Natural killer cell (primary cell): Measurements from ENCODE around the gene TNFRSF25. TPM values are rescaled to one million over a fixed set of nuclear protein-coding genes. Genes with fewer than 3 reads are reported as not detected.

Experiments used
- ATAC-seq, 3 donors: fragments of 150-1000 bp in 2 of 3; fragments of 200-7000 bp in 1 of 3; cut with Tn5 transposase; 1 replicate in 1 of 3; 2 replicates in 2 of 3; pipeline ENCODE4 v1.10.0; 2021; ENCODE audit warnings: mild to moderate bottlenecking in 2 of 3, moderate library complexity in 2 of 3
- DNase-seq, 2 donors: peaks; one replicate each; pipeline versions ENCODE4 v3.0.0 to v3.0.0-alpha.2; 2013 to 2021; ENCODE audit warnings: mixed read lengths in 1 of 2
- H3K27ac ChIP-seq: one replicate; pipeline ENCODE4 v1.5.1; 2013; ENCODE audit warnings: mild to moderate bottlenecking, low read length
- H3K27me3 ChIP-seq: one replicate; pipeline ENCODE4 v1.6.1; 2013; ENCODE audit warnings: low read length; ENCODE audit not compliant: control insufficient read depth, insufficient read depth
- H3K36me3 ChIP-seq: one replicate; pipeline ENCODE4 v1.6.1; 2013; ENCODE audit warnings: low read length; ENCODE audit not compliant: control insufficient read depth, insufficient read depth
- H3K4me1 ChIP-seq: one replicate; pipeline ENCODE4 v1.6.1; 2013; ENCODE audit warnings: low read length; ENCODE audit not compliant: control insufficient read depth, insufficient read depth
- H3K4me3 ChIP-seq: one replicate; pipeline ENCODE4 v1.5.1; 2013; ENCODE audit warnings: low read length
- H3K9me3 ChIP-seq: one replicate; pipeline ENCODE4 v1.6.1; 2013; ENCODE audit warnings: low read length; ENCODE audit not compliant: control insufficient read depth, insufficient read depth
- H3K27ac Mint-ChIP-seq, 2 donors: one replicate each; pipeline ENCODE4 v1.8.0; 2022; ENCODE audit warnings: mild to moderate bottlenecking in 2 of 2, mixed read lengths in 2 of 2, moderate library complexity in 1 of 2
- H3K27me3 Mint-ChIP-seq, 2 donors: one replicate each; pipeline ENCODE4 v1.8.0; 2022; ENCODE audit warnings: low read depth in 2 of 2, mixed read lengths in 2 of 2
- H3K36me3 Mint-ChIP-seq: one replicate; pipeline ENCODE4 v1.8.0; 2022; ENCODE audit warnings: mixed read lengths
- H3K4me1 Mint-ChIP-seq, 2 donors: one replicate each; pipeline ENCODE4 v1.8.0; 2022; ENCODE audit warnings: mixed read lengths in 2 of 2
- H3K4me3 Mint-ChIP-seq: one replicate; pipeline ENCODE4 v1.8.0; 2022; ENCODE audit warnings: mild to moderate bottlenecking, moderate library complexity, mixed read lengths
- H3K9me3 Mint-ChIP-seq, 2 donors: one replicate each; pipeline ENCODE4 v1.8.0; 2022; ENCODE audit warnings: mixed read lengths in 2 of 2
- CTCF ChIP-seq: fragments of 200-600 bp; IDR thresholded peaks from one replicate; pipeline ENCODE4 v1.8.0; 2022; ENCODE audit warnings: antibody characterized with exemption
- WGBS: methylation state at CpG from one replicate; pipeline ENCODE4 v1.1.7; 2013; ENCODE audit warnings: missing lambda C conversion rate; ENCODE audit not compliant: insufficient coverage; 5-methylcytosine and 5-hydroxymethylcytosine counted together
- intact Hi-C: fragments of 100-400 bp; cut with micrococcal nuclease; formaldehyde crosslinking; loops from one replicate; pipeline ENCODE4 v1.14.2; 2022
- total RNA-seq, 4 donors: library from RNA; stranded (reverse); fragments of 120-200 nt in 1 of 4; gene quantifications; one replicate each; pipeline versions ENCODE4 v1.2.3 to v1.2.4, GENCODE V29; 2013 to 2022

Gene TNFRSF25
- total RNA-seq, 3 donors from 2014 or later (not counting 1 experiment from before 2014, with no cell fraction given), result 14.5 to 41.5 (median 19.9) TPM

- no peak for TF ChIP-seq CTCF
- H3K27me3 ChIP-seq, result no peaks in the 10 kb centered on the region
- no peak overlapping the region for H3K27ac ChIP-seq
- intact Hi-C loops, result no loop called here
- no peaks in the 10 kb centered on the region for H3K36me3 ChIP-seq
- H3K36me3 Mint-ChIP-seq, result no peaks in the 10 kb centered on the region
- H3K9me3 Mint-ChIP-seq, result no peaks in the 10 kb centered on the region
- no peak overlapping the region for H3K4me3 ChIP-seq
- no peaks in the 10 kb centered on the region for H3K4me1 Mint-ChIP-seq
- H3K27me3 Mint-ChIP-seq, result no peaks in the 10 kb centered on the region
- no peaks in the 10 kb centered on the region for H3K4me1 ChIP-seq
- no peak for DNase-seq
- 79% methylated on average over 6 of the region's 6 CpGs for WGBS
- no peak for ATAC-seq
- no peaks in the 10 kb centered on the region for H3K9me3 ChIP-seq
- no peak overlapping the region for H3K27ac Mint-ChIP-seq
- no peak overlapping the region for H3K4me3 Mint-ChIP-seq
Measured at GRCh38 chr1:6510493-6510892, 44.5 kb upstream of the TNFRSF25 start.

- ATAC-seq, result no peak
- 70% methylated on average over 10 of the region's 10 CpGs for WGBS
- Mint-ChIP-seq H3K4me1 (no peaks in the 10 kb centered on the region), H3K9me3 (no peaks in the 10 kb centered on the region), H3K4me3 (no peak overlapping the region), H3K27me3 (no peaks in the 10 kb centered on the region), H3K27ac (no peak overlapping the region), H3K36me3 (no peaks in the 10 kb centered on the region)
- TF ChIP-seq CTCF, result no peak
- no peaks in the 10 kb centered on the region for H3K27me3 ChIP-seq
- no peak overlapping the region for H3K27ac ChIP-seq
- no peaks in the 10 kb centered on the region for H3K4me1 ChIP-seq
- no peak overlapping the region for H3K4me3 ChIP-seq
- intact Hi-C loops, result no loop called here
- no peaks in the 10 kb centered on the region for H3K36me3 ChIP-seq
- no peaks in the 10 kb centered on the region for H3K9me3 ChIP-seq
- DNase-seq, result no peak
Measured at GRCh38 chr1:6509919-6510291, 43.9 kb upstream of the TNFRSF25 start.

GRCh38 chr1:6509220-6509918, 43.4 kb upstream of the TNFRSF25 start:
- Histone ChIP-seq H3K27me3 (no peaks in the 10 kb centered on the region), H3K27ac (no peak overlapping the region), H3K4me1 (no peaks in the 10 kb centered on the region), H3K4me3 (no peak overlapping the region), H3K36me3 (no peaks in the 10 kb centered on the region), H3K9me3 (no peaks in the 10 kb centered on the region)
- no peak for DNase-seq
- no peaks in the 10 kb centered on the region for H3K4me1 Mint-ChIP-seq
- no peak for ATAC-seq
- no peaks in the 10 kb centered on the region for H3K36me3 Mint-ChIP-seq
- no peak overlapping the region for H3K4me3 Mint-ChIP-seq
- H3K9me3 Mint-ChIP-seq, result no peaks in the 10 kb centered on the region
- WGBS, result 40% methylated on average over 20 of the region's 20 CpGs
- H3K27ac Mint-ChIP-seq, result no peak overlapping the region
- TF ChIP-seq CTCF, result no peak
- no peaks in the 10 kb centered on the region for H3K27me3 Mint-ChIP-seq
- intact Hi-C loops, result no loop called here

GRCh38 chr1:6508816-6509189, 42.8 kb upstream of the TNFRSF25 start:
- Mint-ChIP-seq H3K4me3 (no peak overlapping the region), H3K36me3 (no peaks in the 10 kb centered on the region), H3K27ac (no peak overlapping the region), H3K27me3 (no peaks in the 10 kb centered on the region), H3K4me1 (no peaks in the 10 kb centered on the region), H3K9me3 (no peaks in the 10 kb centered on the region)
- 92% methylated on average over 11 of the region's 11 CpGs for WGBS
- ATAC-seq (no peak), DNase-seq (no peak)
- Histone ChIP-seq H3K27ac (no peak overlapping the region), H3K4me3 (no peak overlapping the region), H3K36me3 (no peaks in the 10 kb centered on the region), H3K9me3 (no peaks in the 10 kb centered on the region), H3K4me1 (no peaks in the 10 kb centered on the region), H3K27me3 (no peaks in the 10 kb centered on the region)
- TF ChIP-seq CTCF, result no peak
- intact Hi-C loops, result no loop called here
